K562 (cell line): ENCODE data around the gene WNT2. TPM values are rescaled to one million over a fixed set of nuclear protein-coding genes. Genes with fewer than 3 reads are reported as not detected.

Experiments
- ATAC-seq: fragments of 200-7000 bp; cut with Tn5 transposase; 3 replicates; pipeline ENCODE4 v1.9.1; 2020; ENCODE audit warnings: moderate library complexity
- BruUV-seq: library from RNA; stranded (reverse); fragments of 400-500 nt; replicated peaks from 2 replicates; lab custom pipeline; 2021; lab: Mats Ljungman, UMichigan
- CTCF ChIA-PET: fragments of 300-600 bp; formaldehyde crosslinking; extraction: SDS; loops from one replicate; lab custom pipeline; 2021; ENCODE audit warnings: low intra/inter-chr PET ratio; lab: Yijun Ruan, JAX
- POLR2A ChIA-PET: fragments of 300-600, 350-650 bp; sonication (Branson Sonifier 250); formaldehyde crosslinking; extraction: SDS; loops from one replicate; lab custom pipeline; 2021; ENCODE audit warnings: antibody characterized with exemption, inconsistent platforms; lab: Yijun Ruan, JAX
- DNase-seq, 4 experiments: peaks; one replicate each; pipeline versions ENCODE4 v3.0.0 to v3.0.0-alpha.2; 2011 to 2018; ENCODE audit warnings: low spot score in 3 of 4, mixed read lengths in 3 of 4; ENCODE audit errors: extremely low read depth in 1 of 4
- FAIRE-seq: peaks from 2 replicates; lab custom pipeline; 2011; peaks lifted over from hg19 to GRCh38; lab: Jason Lieb, UNC
- H2AFZ ChIP-seq: 2 replicates; pipeline ENCODE4 v1.6.0; 2011; ENCODE audit warnings: low read depth, low read length, control low read depth, inconsistent platforms
- H3K27ac ChIP-seq: fragments of 200-600 bp; 3 replicates; pipeline ENCODE4 v1.8.0; 2011; ENCODE audit warnings: low read depth, mild to moderate bottlenecking, control low read depth, inconsistent platforms, low read length, moderate library complexity, mixed read lengths; ENCODE audit errors: extremely low read depth
- H3K27me3 ChIP-seq, 2 experiments: fragments of 300-600 bp in 1 of 2; 2 replicates in 1 of 2; 3 replicates in 1 of 2; pipeline versions ENCODE4 v1.6.0 to v1.8.0; 2011; ENCODE audit warnings: inconsistent platforms in 2 of 2, low read length in 2 of 2, mild to moderate bottlenecking in 1 of 2, mixed read lengths in 1 of 2, moderate library complexity in 1 of 2; ENCODE audit not compliant: control insufficient read depth in 2 of 2, insufficient read depth in 2 of 2
- H3K36me3 ChIP-seq: fragments of 300-600 bp; 3 replicates; pipeline ENCODE4 v1.8.0; 2011; ENCODE audit warnings: mild to moderate bottlenecking, low read length, inconsistent platforms; ENCODE audit not compliant: control insufficient read depth, insufficient read depth
- H3K4me1 ChIP-seq, 2 experiments: fragments of 200-600 bp in 1 of 2; replicated peaks in 1 of 2; 2 replicates in 1 of 2; 3 replicates in 1 of 2; pipeline versions ENCODE4 v1.5.1 to v1.8.0; 2011; ENCODE audit warnings: inconsistent platforms in 2 of 2, low read length in 2 of 2, mild to moderate bottlenecking in 1 of 2, mixed read lengths in 1 of 2, moderate library complexity in 1 of 2; ENCODE audit not compliant: control insufficient read depth in 2 of 2, insufficient read depth in 2 of 2
- H3K4me2 ChIP-seq: 2 replicates; pipeline ENCODE4 v1.6.1; 2011; ENCODE audit warnings: low read length, control low read depth, inconsistent platforms, mixed read lengths; ENCODE audit not compliant: insufficient read depth
- H3K4me3 ChIP-seq: fragments of 200-600 bp; sonication (generic), shearing (Covaris generic); 2 replicates; pipeline ENCODE4 v1.5.1; 2016; ENCODE audit warnings: control low read depth, inconsistent platforms
- H3K79me2 ChIP-seq: fragments of 200-600 bp; 3 replicates; pipeline ENCODE4 v1.8.0; 2011; ENCODE audit warnings: low read length, inconsistent platforms; ENCODE audit not compliant: control insufficient read depth, insufficient read depth
- H3K9ac ChIP-seq, 2 experiments: 2 replicates each; pipeline versions ENCODE4 v1.6.0 to v1.6.1; 2011; ENCODE audit warnings: low read depth in 2 of 2, low read length in 2 of 2, control low read depth in 1 of 2, inconsistent platforms in 1 of 2, mild to moderate bottlenecking in 1 of 2, mixed read lengths in 1 of 2; ENCODE audit not compliant: insufficient read depth in 1 of 2
- H3K9me1 ChIP-seq: one replicate; pipeline ENCODE4 v1.6.0; 2011; ENCODE audit warnings: inconsistent platforms, mild to moderate bottlenecking, low read length, moderate library complexity; ENCODE audit not compliant: control insufficient read depth, insufficient read depth
- H3K9me3 ChIP-seq: replicated peaks from 2 replicates; pipeline ENCODE4 v1.5.1; 2011; ENCODE audit warnings: low read depth, low read length, inconsistent platforms; ENCODE audit not compliant: control insufficient read depth, insufficient read depth
- H4K20me1 ChIP-seq: replicated peaks from 2 replicates; pipeline ENCODE4 v1.6.1; 2011; ENCODE audit warnings: low read length, inconsistent platforms, mixed read lengths; ENCODE audit not compliant: control insufficient read depth, insufficient read depth
- BCLAF1 ChIP-seq, 2 experiments: fragments of 450-650 bp in 1 of 2; IDR thresholded peaks; 2 replicates each; pipeline ENCODE4 v1.6.1; 2011 to 2017; ENCODE audit warnings: low read depth in 2 of 2, antibody characterized with exemption in 1 of 2, borderline replicate concordance in 1 of 2, low read length in 1 of 2, mild to moderate bottlenecking in 1 of 2, mixed read lengths in 1 of 2; ENCODE audit not compliant: control insufficient read depth in 1 of 2
- CC2D1A ChIP-seq: fragments of 450-650 bp; IDR thresholded peaks from 2 replicates; pipeline ENCODE4 v1.6.1; 2017; ENCODE audit warnings: mild to moderate bottlenecking
- ELF4 ChIP-seq: fragments of 450-650 bp; formaldehyde crosslinking; IDR thresholded peaks from 2 replicates; pipeline ENCODE4 v1.4.0; 2022; ENCODE audit warnings: missing genetic modification characterization
- FOSL1 ChIP-seq: fragments of 200-800 bp; sonication (Bioruptor generic); conservative IDR thresholded peaks from 2 replicates; pipeline ENCODE4 v1.6.1; 2016; ENCODE audit warnings: missing genetic modification characterization, missing compliant biosample characterization
- GATA2 ChIP-seq: sonication (generic); formaldehyde crosslinking; IDR thresholded peaks from 2 replicates; pipeline ENCODE4 v1.4.0; 2020; ENCODE audit warnings: mild to moderate bottlenecking, missing genetic modification reagents
- HMG20A ChIP-seq: fragments of 450-650 bp; formaldehyde crosslinking; conservative IDR thresholded peaks from 2 replicates; pipeline ENCODE4 v1.4.0; 2020; ENCODE audit warnings: mild to moderate bottlenecking, mixed read lengths
- HNRNPUL1 ChIP-seq: fragments of 200-400 bp; formaldehyde crosslinking; IDR thresholded peaks from 2 replicates; pipeline ENCODE4 v1.6.1; 2017; ENCODE audit warnings: low read length
- LEF1 ChIP-seq: fragments of 450-650 bp; IDR thresholded peaks from 2 replicates; pipeline ENCODE4 v1.6.1; 2016; ENCODE audit warnings: mild to moderate bottlenecking
- MCM3 ChIP-seq: fragments of 450-650 bp; IDR thresholded peaks from 2 replicates; pipeline ENCODE4 v1.6.1; 2016
- NFIX ChIP-seq: fragments of 250-450 bp; sonication (Bioruptor Pico); IDR thresholded peaks from 2 replicates; pipeline ENCODE4 v1.4.0; 2020; ENCODE audit warnings: low read depth, mild to moderate bottlenecking, moderate library complexity
- PHB2 ChIP-seq: fragments of 450-650 bp; IDR thresholded peaks from 2 replicates; pipeline ENCODE4 v1.6.1; 2017; ENCODE audit warnings: low read depth
- POLR2AphosphoS2 ChIP-seq: IDR thresholded peaks from 2 replicates; pipeline ENCODE4 v1.6.1; 2012; ENCODE audit warnings: low read length, improper control_type of control experiment
- RNF2 ChIP-seq: sonication (generic); IDR thresholded peaks from 2 replicates; pipeline ENCODE4 v1.6.1; 2016
- ZBTB8A ChIP-seq: fragments of 450-650 bp; IDR thresholded peaks from 2 replicates; pipeline ENCODE4 v1.6.1; 2018; ENCODE audit warnings: mild to moderate bottlenecking, moderate library complexity; ENCODE audit not compliant: partially characterized antibody
- ZNF444 ChIP-seq: fragments of 250-450 bp; sonication (Bioruptor Pico); IDR thresholded peaks from 2 replicates; pipeline ENCODE4 v1.4.0; 2020; ENCODE audit warnings: mild to moderate bottlenecking, moderate library complexity
- ZNF780A ChIP-seq: fragments of 250-450 bp; sonication (Bioruptor Pico); IDR thresholded peaks from 2 replicates; pipeline ENCODE4 v1.5.0; 2021; ENCODE audit warnings: mild to moderate bottlenecking
- WGBS: fragments of 100-300 bp; shearing (Covaris generic); methylation state at CpG from one replicate; pipeline ENCODE4 v1.1.6; 2016; ENCODE audit warnings: low coverage, mixed read lengths; ENCODE audit not compliant: insufficient coverage; ENCODE audit errors: missing lambda C conversion rate; 5-methylcytosine and 5-hydroxymethylcytosine counted together
- in situ Hi-C: fragments of 300-500 bp; cut with MboI; formaldehyde crosslinking; loops from 4 replicates; pipeline ENCODE4 v1.15.0; 2018; ENCODE audit warnings: inconsistent platforms, mixed read lengths
- intact Hi-C: fragments of 100-400 bp; cut with micrococcal nuclease; formaldehyde crosslinking; loops from 2 replicates; pipeline ENCODE4 v1.14.2; 2022
- polyA plus RNA-seq, 8 experiments: library from polyadenylated mRNA; depleted of rRNA in 4 of 8; stranded (reverse) in 5 of 8; unstranded in 3 of 8; fragments of >200 nt; fragmentation: Nextera tagmentation in 2 of 8; fragmentation: Illumina TruSeq in 1 of 8; extraction: Ambion mirVana in 2 of 8; extraction: Trizol in 1 of 8; gene quantifications; 2 replicates each; pipeline versions ENCODE4 v1.2.1 to v1.2.3, GENCODE V29; 2011 to 2014; ENCODE audit warnings: inconsistent platforms in 1 of 8, missing spikeins in 1 of 8
- total RNA-seq, 7 experiments: library from RNA; depleted of rRNA in 6 of 7; stranded (reverse); fragments of >200 nt in 6 of 7; fragmentation: Illumina TruSeq in 2 of 7; extraction: Trizol in 2 of 7; gene quantifications; 2 replicates each; pipeline versions ENCODE4 v1.2.1 to v1.2.3, GENCODE V29; 2011 to 2021; ENCODE audit warnings: low replicate concordance in 1 of 7

The WNT2 gene
- total and polyA plus RNA-seq, 9 of the 15 experiments (the other 6 are each of a cell fraction or from before 2014, with no cell fraction given), result 0.04 TPM; not detected in 8

GRCh38 chr7:117273814-117274225 lies 49.0 kb downstream of the WNT2 start (continued):
- TF ChIP-seq BCLAF1 (IDR thresholded peaks at IDR 0.05; ENCODE audit: borderline replicate concordance in 1 of 2, control insufficient read depth in 1 of 2, low read depth in 2 of 2, low read length in 1 of 2) (no peak), FOSL1 (tag) (no peak), NFIX (no peak), ZBTB8A (no peak), PHB2 (no peak), HMG20A (CRISPR knock-in tag) (no peak), CC2D1A (no peak), GATA2 (CRISPR knock-in tag) (no peak), ELF4 (no peak)

GRCh38 chr7:117273325-117273724 lies 49.5 kb downstream of the WNT2 start:
- WGBS, result 0% methylated on average over 2 of the region's 2 CpGs
- TF ChIP-seq HNRNPUL1 (no peak), POLR2AphosphoS2 (no peak), ZNF444 (no peak), LEF1 (no peak), ZNF780A (CRISPR knock-in tag) (no peak), MCM3 (no peak), RNF2 (no peak)

More at GRCh38 chr7:117273325-117273724, 49.5 kb downstream of the WNT2 start:
- BruUV-seq, result no TSS peak
- DNase-seq (no peak), FAIRE-seq (no peak), ATAC-seq (no peak)
- POLR2A ChIA-PET, result interaction anchor here (0.5 to 1.6 kb wide), 2 partner anchors 8 to 388 kb away, joined by 3 to 4 read pairs; no protein-coding TSS in a partner anchor
- in situ Hi-C loops, result no loop called here
- Histone ChIP-seq H3K9me1 (no peaks in the 10 kb centered on the region), H3K9me3 (no peaks in the 10 kb centered on the region), H3K4me2 (no peak overlapping the region), H2AFZ (no peak overlapping the region), H3K27ac (no peak overlapping the region), H3K9ac (no peak overlapping the region), H3K27me3 (peaks cover 23 to 42% of the 10 kb centered on the region in 2 experiments; a peak in 4 of 5 replicates), H3K4me3 (no peak overlapping the region), H3K79me2 (no peaks in the 10 kb centered on the region), H3K36me3 (no peaks in the 10 kb centered on the region), H3K4me1 (no peaks in the 10 kb centered on the region), H4K20me1 (no peaks in the 10 kb centered on the region)
- CTCF ChIA-PET, result interaction anchor here (0.7 kb wide), 1 partner anchor 247 kb away, joined by 3 read pairs; no protein-coding TSS in a partner anchor
- intact Hi-C loops, result no loop called here
